GM12874 (cell line): ENCODE measurements around the gene IRAK2.

ENCODE experiments used
- TF ChIP-seq, protein P1 (sequence below): IDR thresholded peaks from 2 replicates; pipeline ENCODE4 v1.5.1; 2011; ENCODE audit warnings: low read depth, mild to moderate bottlenecking, control low read depth, low read length, moderate library complexity; ENCODE audit not compliant: insufficient read depth

IRAK2 gene

GRCh38 chr3:10196389-10197052 is 31.8 kb downstream of the IRAK2 start:
- TF ChIP-seq, protein P1, sequence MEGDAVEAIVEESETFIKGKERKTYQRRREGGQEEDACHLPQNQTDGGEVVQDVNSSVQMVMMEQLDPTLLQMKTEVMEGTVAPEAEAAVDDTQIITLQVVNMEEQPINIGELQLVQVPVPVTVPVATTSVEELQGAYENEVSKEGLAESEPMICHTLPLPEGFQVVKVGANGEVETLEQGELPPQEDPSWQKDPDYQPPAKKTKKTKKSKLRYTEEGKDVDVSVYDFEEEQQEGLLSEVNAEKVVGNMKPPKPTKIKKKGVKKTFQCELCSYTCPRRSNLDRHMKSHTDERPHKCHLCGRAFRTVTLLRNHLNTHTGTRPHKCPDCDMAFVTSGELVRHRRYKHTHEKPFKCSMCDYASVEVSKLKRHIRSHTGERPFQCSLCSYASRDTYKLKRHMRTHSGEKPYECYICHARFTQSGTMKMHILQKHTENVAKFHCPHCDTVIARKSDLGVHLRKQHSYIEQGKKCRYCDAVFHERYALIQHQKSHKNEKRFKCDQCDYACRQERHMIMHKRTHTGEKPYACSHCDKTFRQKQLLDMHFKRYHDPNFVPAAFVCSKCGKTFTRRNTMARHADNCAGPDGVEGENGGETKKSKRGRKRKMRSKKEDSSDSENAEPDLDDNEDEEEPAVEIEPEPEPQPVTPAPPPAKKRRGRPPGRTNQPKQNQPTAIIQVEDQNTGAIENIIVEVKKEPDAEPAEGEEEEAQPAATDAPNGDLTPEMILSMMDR: no peak

DNA sequence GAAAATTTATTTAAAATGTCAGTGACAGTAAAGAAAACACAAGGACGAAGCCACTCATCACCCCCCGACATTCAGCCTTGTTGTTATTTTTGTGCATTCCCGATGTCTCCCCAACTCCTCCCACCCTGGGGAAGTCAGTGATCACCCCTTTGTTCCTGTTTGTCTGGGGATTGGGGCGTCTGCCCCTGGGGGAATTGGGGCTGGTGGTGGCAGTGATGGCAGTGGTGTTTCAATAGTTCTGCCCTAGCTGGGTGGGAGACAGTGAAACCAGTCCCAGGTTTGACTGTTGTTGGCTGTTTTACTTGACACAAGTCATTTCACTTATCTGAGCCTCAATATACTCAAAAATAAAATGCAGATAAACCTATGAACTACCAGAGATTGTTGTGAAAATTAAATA is 33.5 kb downstream of the IRAK2 start:
- TF ChIP-seq, protein P1: no peak

DNA sequence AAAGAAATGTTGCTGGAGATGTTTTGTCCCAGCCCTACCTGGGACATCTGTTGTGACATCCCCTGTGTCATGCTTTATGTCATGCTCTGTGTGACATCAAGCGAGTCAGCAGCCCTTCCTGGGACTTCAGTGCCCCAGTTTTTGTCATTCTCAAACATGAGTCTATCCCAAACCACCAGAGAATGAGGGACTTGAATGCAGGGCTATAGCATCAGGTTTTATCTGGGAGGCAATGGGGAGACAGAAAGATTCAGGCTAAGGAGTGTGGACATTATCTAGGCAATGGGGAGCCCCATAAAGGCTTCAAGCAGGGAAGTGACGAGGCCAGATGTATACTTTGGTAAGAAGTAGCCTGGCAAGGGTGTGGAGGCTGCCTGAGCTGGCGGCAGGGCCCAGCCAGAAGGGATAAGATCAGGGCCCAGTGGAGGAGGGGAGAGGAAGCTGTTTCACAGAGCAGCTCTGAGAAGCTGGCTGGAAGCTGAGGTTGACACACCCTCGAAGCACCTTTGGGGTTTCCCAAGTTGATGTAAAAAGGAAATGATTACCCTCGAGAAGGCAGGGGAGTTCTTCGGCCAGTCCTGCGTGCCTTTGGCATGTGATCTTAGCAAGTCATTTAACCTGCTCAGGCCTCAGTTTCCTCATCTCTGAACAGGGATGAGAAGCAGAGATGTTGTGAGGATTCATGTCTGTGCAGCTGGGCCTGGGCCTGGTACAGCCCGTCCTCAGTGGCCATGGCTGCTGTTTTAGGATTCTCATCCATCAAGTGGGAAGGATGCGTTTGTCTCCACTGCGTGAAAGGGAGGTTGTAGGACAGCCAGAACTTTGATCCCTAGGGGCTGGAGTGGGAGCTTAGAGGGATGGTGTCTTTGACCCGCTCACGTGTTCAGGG is 34.3 kb downstream of the IRAK2 start:
- TF ChIP-seq, protein P1: no peak

DNA sequence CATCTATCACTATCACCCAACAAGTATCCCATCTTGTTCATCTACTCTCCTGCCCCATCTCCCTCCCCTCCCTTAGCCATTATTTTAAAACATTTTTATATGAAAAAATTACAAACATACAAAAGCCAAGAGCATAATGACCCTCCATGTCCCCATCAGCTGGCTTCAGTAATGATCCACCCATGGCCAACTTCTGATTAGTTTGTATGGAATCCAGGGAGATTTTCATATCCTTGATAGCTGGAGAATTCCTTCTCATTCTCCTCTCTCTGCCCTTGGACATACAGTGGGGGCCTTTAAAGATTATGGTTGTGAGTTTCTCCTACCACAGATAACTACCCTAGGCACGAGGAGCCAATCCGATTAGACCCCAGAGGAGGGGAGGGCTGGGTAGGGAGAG is 40.2 kb downstream of the IRAK2 start:
- TF ChIP-seq, protein P1: no peak

DNA sequence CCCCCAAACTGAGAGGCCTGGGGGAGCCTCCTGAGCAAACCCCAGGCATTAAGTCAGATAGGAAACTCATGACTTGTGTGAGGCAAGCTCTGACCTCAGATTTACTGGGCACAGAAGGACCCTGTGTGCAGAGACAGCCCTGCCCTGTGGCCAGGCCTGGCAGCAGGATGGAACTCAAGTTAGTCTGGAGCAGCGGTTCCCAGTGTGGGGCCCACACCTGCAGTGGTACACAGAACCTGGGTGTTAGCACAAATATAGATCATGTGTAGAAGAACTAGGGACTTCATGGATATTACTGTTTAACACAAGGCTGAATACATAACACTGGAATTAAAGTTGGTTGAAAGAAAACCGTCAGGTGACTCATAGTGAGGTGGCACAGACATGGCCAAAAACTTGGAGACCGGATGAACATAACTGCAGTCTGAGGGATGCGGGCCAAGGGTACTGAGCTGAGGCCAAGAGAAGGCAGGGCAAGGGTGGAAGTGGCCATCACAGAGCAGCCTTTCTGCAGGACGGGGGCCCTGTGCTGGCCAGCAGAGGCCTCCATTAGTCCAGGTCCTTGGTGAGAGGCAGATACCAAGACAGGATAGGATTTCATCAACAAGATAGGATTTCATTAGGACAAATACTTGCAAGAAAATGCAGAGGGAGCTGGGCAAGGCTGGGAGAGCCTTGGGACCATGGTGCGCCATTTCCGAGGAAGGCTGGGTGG is 40.9 kb downstream of the IRAK2 start:
- TF ChIP-seq, protein P1: no peak

DNA sequence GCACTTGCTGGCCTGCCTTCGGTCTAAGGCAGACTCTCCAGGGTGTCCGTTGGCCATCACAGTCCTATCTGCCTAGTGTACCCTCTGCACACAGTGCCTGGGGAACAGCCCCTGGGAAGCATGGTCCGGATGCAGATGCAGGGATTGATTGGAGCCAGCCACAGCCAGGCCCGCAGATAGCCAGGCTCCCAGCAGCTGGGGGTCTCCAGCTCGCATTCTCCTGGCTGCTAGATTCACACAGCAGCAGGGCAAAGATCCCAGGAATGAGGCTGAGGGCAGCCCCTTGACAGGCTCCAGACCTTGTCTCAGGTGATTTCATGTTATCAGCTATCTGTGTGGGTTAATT is 41.4 kb downstream of the IRAK2 start:
- TF ChIP-seq, protein P1: no peak

DNA sequence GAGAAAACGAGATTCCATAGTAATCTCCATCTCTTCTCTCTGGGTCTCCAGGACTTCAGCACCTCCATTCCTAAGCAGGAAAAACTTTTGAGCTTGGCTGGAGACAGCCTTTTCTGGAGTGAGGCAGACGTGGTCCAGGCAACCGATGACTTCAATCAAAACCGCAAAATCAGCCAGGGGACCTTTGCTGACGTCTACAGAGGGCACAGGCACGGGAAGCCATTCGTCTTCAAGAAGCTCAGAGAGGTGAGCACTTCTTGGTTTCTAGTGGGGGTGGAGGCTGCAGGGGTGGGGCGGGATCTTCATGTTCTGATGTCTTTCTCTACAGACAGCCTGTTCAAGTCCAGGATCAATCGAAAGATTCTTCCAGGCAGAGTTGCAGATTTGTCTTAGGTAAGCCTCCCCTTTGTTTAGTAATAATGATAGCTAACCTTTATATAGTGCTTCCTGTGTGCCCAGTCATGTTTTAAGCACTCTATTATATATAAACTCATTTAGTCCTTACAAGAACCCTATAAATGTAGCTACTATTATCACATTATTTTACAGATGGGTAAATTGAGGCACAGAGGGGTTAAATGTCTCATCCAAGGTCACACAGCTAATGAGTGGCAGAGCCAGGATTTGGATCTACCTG is 48.6 kb downstream of the IRAK2 start:
- TF ChIP-seq, protein P1: no peak
